Stimulated activated CD8-positive, alpha-beta memory T cell treated with anti-CD3 and anti-CD28 coated beads, Interleukin-4, amount 100 ng/mL, for 1 hour (primary cell): ENCODE data around the gene IGF2BP3.

Source experiments
- DNase-seq, 2 donors: peaks; one replicate each; pipeline ENCODE4 v3.0.0-alpha.2; 2020; ENCODE audit warnings: low read depth in 2 of 2, low spot score in 1 of 2

The IGF2BP3 gene

GRCh38 chr7:23272275-23272674 is 198.0 kb downstream of the IGF2BP3 start:
- no peak for DNase-seq

GRCh38 chr7:23268746-23269145 is 201.5 kb downstream of the IGF2BP3 start:
- no peak for DNase-seq

GRCh38 chr7:23268167-23268566 is 202.1 kb downstream of the IGF2BP3 start:
- DNase-seq = no peak

- no peak for DNase-seq
These were observed 202.9 kb downstream of the IGF2BP3 start for GRCh38 chr7:23267357-23267756.

- no peak for DNase-seq
These were observed 203.4 kb downstream of the IGF2BP3 start for GRCh38 chr7:23266918-23267317.

- no peak for DNase-seq
These were observed 205.3 kb downstream of the IGF2BP3 start for GRCh38 chr7:23264916-23265458.

- no peak for DNase-seq
These were observed 208.3 kb downstream of the IGF2BP3 start for GRCh38 chr7:23261843-23262452.

GRCh38 chr7:23260371-23260770 is 209.9 kb downstream of the IGF2BP3 start:
- no peak for DNase-seq
